Mucosa of rectum (tissue), 2 donors: ENCODE results near the gene UNC13C.

Experiments
- H3K27ac ChIP-seq, 2 donors: one replicate each; pipeline ENCODE4 v1.7.0; 2013; ENCODE audit warnings: inconsistent platforms in 2 of 2, low read depth in 2 of 2, low read length in 2 of 2
- H3K27me3 ChIP-seq, 2 donors: one replicate each; pipeline ENCODE4 v1.7.0; 2013; ENCODE audit warnings: low read length in 2 of 2; ENCODE audit not compliant: control insufficient read depth in 2 of 2, insufficient read depth in 2 of 2
- H3K36me3 ChIP-seq, 2 donors: one replicate each; pipeline ENCODE4 v1.7.0; 2013; ENCODE audit warnings: low read length in 2 of 2; ENCODE audit not compliant: control insufficient read depth in 2 of 2, insufficient read depth in 2 of 2
- H3K4me1 ChIP-seq, 2 donors: one replicate each; pipeline ENCODE4 v1.7.0; 2013; ENCODE audit warnings: low read length in 2 of 2, mild to moderate bottlenecking in 1 of 2; ENCODE audit not compliant: control insufficient read depth in 2 of 2, insufficient read depth in 2 of 2
- H3K4me3 ChIP-seq, 2 donors: one replicate each; pipeline ENCODE4 v1.7.0; 2013; ENCODE audit warnings: low read length in 2 of 2
- H3K9ac ChIP-seq, 2 donors: one replicate each; pipeline ENCODE4 v1.7.0; 2013; ENCODE audit warnings: low read length in 2 of 2, low read depth in 1 of 2, mild to moderate bottlenecking in 1 of 2
- H3K9me3 ChIP-seq, 2 donors: one replicate each; pipeline ENCODE4 v1.7.0; 2013; ENCODE audit warnings: low read length in 2 of 2; ENCODE audit not compliant: control insufficient read depth in 2 of 2
- donor health status: healthy.
- donor health status: Normal muscosa, but diverticular disease.

The UNC13C gene

DNA sequence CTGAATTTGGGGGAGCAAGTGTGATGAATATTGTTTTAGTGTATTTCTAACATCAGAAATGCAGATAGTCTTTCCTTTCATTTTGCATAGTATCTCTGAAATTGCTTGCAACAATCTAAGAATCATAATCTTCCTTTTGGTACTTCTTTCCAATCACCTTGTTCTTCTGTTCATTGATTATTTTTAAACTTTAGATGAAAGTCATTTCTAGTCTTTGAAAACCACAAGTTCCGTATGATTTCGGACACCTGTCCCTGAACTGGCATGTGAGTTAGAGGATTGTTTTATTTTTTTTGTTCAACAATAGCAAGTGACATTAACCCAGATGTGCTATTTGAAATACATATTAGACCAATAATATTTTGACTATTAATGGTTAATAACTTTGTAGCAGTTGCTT is 329.7 kb downstream of the UNC13C start:
- Histone ChIP-seq H3K27ac (no peak overlapping the region), H3K27me3 (no peaks in the 10 kb centered on the region), H3K4me1 (no peaks in the 10 kb centered on the region), H3K36me3 (no peaks in the 10 kb centered on the region), H3K9ac (no peak overlapping the region), H3K9me3 (peaks cover 0 to 2% of the 10 kb centered on the region in 2 donors), H3K4me3 (no peak overlapping the region)

DNA sequence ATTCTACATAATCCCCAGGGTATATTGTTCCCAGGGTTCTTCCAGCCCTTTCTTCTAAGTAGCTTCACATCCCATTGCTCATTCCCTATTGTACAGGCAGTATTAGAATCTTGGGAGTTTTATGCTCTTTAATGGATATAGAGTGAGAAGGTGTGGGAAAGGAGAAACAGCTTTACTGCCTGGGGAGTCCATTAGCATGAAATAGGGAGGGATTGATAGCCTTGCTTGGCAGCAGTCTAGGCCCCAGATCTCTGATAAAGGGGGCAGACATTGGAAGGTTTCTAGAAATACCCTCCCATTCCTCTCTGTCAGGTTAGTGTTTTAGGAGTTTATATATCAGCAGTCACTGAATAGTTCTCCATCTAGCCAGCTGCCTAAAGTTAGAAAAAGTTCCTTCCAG is 334.3 kb downstream of the UNC13C start:
- H3K4me3 ChIP-seq: no peak overlapping the region
- H3K27me3 ChIP-seq: no peaks in the 10 kb centered on the region
- H3K36me3 ChIP-seq: no peaks in the 10 kb centered on the region
- peaks cover 0 to 3% of the 10 kb centered on the region in 2 donors for H3K9me3 ChIP-seq
- no peak overlapping the region for H3K9ac ChIP-seq
- no peak overlapping the region for H3K27ac ChIP-seq
- H3K4me1 ChIP-seq: no peaks in the 10 kb centered on the region

DNA sequence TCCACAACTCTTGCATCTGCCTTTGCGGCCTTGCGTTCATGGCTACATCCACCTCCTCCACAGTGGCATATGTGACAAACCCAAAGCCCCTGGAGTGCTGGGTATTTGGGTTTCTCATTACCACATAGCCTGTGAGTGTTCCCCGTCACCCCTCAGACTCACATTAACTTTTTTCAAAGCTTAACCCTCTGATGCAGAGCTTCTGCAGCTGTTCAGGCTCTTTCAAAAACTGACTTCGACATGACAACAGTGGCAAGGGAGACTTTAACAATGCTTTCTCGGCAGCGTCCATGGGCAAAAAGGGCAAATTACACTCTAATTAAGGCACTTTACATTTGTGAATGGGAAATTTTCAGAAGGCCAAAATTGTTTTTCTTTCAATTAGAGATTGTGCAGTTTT is 343.2 kb downstream of the UNC13C start:
- H3K9ac ChIP-seq: no peak overlapping the region
- peaks cover 0 to 2% of the 10 kb centered on the region in 2 donors for H3K9me3 ChIP-seq
- H3K4me1 ChIP-seq: no peaks in the 10 kb centered on the region
- no peak overlapping the region for H3K4me3 ChIP-seq
- no peak overlapping the region for H3K27ac ChIP-seq
- no peaks in the 10 kb centered on the region for H3K27me3 ChIP-seq
- H3K36me3 ChIP-seq: no peaks in the 10 kb centered on the region

DNA sequence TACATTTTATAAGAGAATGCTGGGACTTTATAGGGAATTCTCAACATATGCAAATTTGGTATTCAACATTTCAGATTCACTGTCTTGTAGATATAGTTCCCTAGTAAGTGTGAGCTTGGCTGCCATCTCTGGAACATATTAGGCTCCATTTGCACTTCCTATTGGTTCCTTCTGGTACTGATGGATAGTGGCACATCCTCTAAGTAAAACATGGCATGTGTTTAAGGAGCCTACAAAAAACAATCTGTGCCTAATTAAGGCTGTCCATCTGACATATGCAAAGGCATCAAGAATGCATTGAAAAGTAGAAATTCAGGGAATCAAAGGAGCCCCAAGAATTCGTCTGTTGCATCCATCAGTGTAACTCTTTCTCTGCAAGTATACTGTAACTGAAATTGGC is 344.1 kb downstream of the UNC13C start:
- no peaks in the 10 kb centered on the region for H3K27me3 ChIP-seq
- H3K9me3 ChIP-seq: no peaks in the 10 kb centered on the region
- no peaks in the 10 kb centered on the region for H3K36me3 ChIP-seq
- no peak overlapping the region for H3K9ac ChIP-seq
- no peak overlapping the region for H3K4me3 ChIP-seq
- no peaks in the 10 kb centered on the region for H3K4me1 ChIP-seq
- H3K27ac ChIP-seq: no peak overlapping the region

DNA sequence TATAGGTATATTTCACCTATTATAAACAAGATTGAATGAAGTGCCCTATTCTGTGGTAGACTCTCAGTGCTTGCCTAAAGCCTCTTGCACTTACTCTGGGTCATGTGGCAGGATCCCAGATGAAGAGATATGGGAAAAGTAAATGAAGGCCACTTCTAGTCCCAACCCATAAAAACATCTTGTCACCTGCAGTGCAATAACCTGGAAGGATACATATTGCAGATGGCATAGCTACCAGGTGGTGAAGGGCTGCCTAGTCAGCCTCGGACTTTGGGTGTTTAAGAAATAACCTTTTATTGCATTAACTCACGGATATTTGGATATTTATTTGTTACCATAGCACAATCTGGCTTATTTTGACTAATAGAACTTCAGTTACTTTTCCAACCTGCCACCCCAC is 367.1 kb downstream of the UNC13C start:
- Histone ChIP-seq H3K27me3 (no peaks in the 10 kb centered on the region), H3K27ac (no peak overlapping the region), H3K9me3 (no peaks in the 10 kb centered on the region), H3K9ac (no peak overlapping the region), H3K36me3 (no peaks in the 10 kb centered on the region), H3K4me1 (no peaks in the 10 kb centered on the region), H3K4me3 (no peak overlapping the region)

DNA sequence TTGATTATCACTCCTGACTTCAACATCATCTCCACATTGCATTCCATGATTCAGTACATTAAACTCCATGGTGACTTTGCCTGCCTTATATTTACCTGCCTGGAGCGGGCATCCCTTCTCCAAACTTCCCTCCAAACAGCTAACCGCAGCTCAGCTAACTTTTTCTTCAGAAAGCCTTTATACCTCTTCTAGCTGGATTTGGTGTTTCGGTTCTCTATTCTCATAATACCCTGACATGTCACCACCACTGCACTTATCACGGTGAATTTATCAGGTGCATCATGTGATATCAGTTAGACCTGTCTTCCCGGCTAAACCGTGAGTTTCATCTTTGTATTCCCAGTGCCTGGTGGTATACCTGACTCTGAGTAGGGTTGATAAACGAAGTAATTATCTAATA is 367.6 kb downstream of the UNC13C start:
- Histone ChIP-seq H3K4me1 (no peaks in the 10 kb centered on the region), H3K9me3 (no peaks in the 10 kb centered on the region), H3K4me3 (no peak overlapping the region), H3K36me3 (no peaks in the 10 kb centered on the region), H3K27me3 (no peaks in the 10 kb centered on the region), H3K9ac (no peak overlapping the region), H3K27ac (no peak overlapping the region)

DNA sequence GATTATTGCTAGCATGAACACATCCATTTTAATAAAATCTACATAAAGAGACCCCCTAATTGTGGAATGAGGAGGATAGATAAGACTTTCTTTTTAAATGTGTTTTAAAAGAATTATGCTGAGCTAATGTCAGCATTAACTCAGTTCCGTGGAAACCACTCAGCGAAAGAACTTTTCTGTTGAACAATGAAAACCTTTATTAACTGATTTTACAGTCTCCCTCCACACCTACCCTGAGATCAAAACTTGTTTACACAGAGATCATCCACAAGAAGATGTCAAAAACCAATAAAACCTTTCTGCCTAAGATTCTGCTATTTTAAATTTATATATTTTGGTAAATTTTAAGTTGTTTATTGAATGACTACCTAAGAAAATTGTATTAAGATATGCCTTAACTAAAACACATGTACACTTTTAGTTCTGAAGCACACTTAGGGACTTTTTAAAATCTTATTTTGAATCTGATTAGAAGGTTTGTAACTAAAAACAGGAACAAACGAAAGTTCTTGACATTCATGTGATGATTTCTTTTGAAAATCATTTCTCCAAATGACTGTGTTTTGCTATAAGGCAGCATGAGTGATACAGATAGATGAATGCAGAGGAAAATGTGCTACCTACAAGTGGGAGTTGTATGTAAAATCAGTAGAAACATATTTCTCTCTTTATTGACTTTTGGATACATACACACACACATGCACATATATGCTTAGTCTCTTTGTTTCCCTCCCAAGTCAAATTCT is 369.0 kb downstream of the UNC13C start:
- H3K4me1 ChIP-seq: no peaks in the 10 kb centered on the region
- no peaks in the 10 kb centered on the region for H3K36me3 ChIP-seq
- no peak overlapping the region for H3K4me3 ChIP-seq
- H3K9me3 ChIP-seq: no peaks in the 10 kb centered on the region
- no peak overlapping the region for H3K9ac ChIP-seq
- H3K27ac ChIP-seq: no peak overlapping the region
- no peaks in the 10 kb centered on the region for H3K27me3 ChIP-seq

DNA sequence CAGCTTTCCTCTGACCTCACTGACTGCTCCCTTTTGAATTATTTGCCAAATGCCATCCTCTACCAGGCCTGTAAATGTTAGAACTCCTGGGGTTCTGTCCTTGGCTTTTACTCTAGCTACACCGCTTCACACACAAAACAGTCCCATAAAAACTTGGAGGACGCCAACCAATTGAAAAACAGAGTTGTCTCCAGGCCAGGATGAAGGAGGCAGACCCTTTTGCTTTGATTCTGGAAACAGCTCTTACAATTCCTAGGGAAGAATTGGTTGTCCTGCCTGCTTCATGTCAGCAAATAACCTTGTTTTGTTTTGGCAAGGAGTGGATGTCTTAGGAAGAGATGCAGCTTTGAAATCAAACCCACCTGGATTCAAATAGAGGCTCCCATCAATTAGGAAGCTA is 375.5 kb downstream of the UNC13C start:
- Histone ChIP-seq H3K9ac (no peak overlapping the region), H3K36me3 (no peaks in the 10 kb centered on the region), H3K27me3 (no peaks in the 10 kb centered on the region), H3K4me3 (no peak overlapping the region), H3K4me1 (no peaks in the 10 kb centered on the region), H3K27ac (no peak overlapping the region), H3K9me3 (no peaks in the 10 kb centered on the region)

DNA sequence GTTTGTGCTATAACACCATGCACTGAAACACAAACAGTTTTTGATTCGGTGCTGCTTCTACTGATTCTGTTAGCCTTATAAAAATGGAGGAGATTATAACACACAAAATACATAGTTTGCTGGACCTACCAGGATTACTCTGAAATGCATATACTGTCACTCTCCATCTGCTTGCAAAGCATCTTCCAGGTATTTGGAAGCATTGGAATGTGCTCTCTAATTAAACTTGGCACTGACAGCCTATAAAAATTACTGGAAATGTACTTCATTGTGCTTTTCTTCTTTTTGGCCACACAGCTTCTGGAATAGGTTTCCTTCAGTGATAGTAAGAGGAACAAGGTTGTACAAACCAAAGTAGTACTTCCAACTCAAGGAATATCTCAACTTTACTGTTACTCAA is 376.1 kb downstream of the UNC13C start:
- no peaks in the 10 kb centered on the region for H3K4me1 ChIP-seq
- no peak overlapping the region for H3K9ac ChIP-seq
- H3K9me3 ChIP-seq: no peaks in the 10 kb centered on the region
- no peak overlapping the region for H3K4me3 ChIP-seq
- no peaks in the 10 kb centered on the region for H3K27me3 ChIP-seq
- H3K27ac ChIP-seq: no peak overlapping the region
- no peaks in the 10 kb centered on the region for H3K36me3 ChIP-seq

DNA sequence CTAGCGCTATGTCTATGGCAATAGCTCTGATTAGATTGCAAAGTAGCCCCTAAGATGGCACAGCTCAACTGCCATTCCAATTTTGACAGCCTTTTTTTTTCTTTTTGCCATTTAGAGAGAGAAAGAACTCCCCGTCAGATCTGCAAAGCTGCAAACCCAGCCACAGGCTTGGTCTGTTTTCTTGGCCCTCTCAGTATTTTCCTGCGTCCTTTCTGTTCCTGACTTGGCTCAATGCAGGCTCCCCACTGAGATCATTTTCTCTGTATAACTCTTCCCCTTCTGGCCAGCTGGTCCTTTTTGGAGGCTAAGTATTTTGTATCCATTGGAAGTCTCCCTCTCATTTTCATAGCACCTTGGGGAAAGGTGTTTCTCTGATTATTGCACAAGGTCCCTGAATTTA is 386.7 kb downstream of the UNC13C start:
- Histone ChIP-seq H3K9ac (no peak overlapping the region), H3K4me3 (no peak overlapping the region), H3K36me3 (no peaks in the 10 kb centered on the region), H3K27me3 (no peaks in the 10 kb centered on the region), H3K4me1 (no peaks in the 10 kb centered on the region), H3K27ac (no peak overlapping the region), H3K9me3 (peaks cover 0 to 4% of the 10 kb centered on the region in 2 donors)

DNA sequence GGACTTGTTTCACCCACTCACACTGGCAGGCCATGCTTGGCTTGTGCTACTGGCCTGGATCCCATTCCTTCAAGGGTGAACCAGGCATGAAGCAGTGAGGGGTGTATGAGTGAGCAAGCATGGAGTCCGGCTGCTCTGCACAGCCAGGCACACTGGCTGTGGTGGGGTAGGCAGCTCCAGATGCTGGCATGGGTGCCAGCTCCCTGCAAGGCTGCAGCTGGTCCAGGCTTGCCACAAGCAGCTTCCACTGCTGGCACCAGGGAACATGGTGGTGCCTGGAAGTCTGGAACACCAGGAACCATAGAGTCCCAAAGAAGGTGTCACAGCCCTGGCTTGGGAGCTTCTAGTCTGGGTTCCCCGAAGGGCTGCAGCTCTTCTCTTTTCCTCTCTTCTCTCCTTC is 395.1 kb downstream of the UNC13C start:
- Histone ChIP-seq H3K36me3 (no peaks in the 10 kb centered on the region), H3K4me3 (no peak overlapping the region), H3K4me1 (no peaks in the 10 kb centered on the region), H3K9ac (no peak overlapping the region), H3K27ac (no peak overlapping the region), H3K9me3 (peaks cover 0 to 4% of the 10 kb centered on the region in 2 donors), H3K27me3 (no peaks in the 10 kb centered on the region)
